ENCODE results near the gene DIS3L2. TPM values are rescaled to one million over a fixed set of nuclear protein-coding genes. Genes with fewer than 3 reads are reported as not detected.

The DIS3L2 gene
- total RNA-seq, 1 donor from 2014 or later = 34.3 TPM

DNA sequence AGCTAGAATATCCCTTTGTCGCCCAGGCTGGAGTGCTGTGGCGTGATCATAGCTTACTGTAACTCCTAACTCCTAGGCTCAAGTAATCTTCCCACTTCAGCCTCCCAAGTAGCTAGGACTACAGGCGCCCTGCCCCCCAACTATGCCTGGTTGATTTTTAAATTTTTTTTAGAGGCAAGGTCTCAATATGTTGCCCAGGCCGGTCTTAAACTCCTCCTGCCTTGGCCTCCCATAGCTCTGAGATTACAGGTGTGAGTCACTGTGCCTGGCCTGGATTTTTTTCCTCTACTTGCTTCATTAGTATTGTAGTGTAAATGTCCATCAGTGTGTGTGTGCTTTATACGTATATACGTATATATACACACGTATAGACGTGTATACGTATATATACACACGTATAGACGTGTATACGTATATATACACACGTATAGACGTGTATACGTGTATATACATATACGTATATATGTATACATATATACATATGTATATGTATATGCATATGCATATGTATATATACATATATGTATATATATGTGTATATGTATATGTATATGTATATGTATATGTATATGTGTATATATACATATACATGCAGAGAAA is 124.4 kb downstream of the DIS3L2 start:
- peaks cover 6% of the 10 kb centered on the region for H3K4me1 Mint-ChIP-seq (ENCODE audit: unreplicated experiment)
- no peak overlapping the region for H3K4me3 Mint-ChIP-seq (ENCODE audit: unreplicated experiment)

DNA sequence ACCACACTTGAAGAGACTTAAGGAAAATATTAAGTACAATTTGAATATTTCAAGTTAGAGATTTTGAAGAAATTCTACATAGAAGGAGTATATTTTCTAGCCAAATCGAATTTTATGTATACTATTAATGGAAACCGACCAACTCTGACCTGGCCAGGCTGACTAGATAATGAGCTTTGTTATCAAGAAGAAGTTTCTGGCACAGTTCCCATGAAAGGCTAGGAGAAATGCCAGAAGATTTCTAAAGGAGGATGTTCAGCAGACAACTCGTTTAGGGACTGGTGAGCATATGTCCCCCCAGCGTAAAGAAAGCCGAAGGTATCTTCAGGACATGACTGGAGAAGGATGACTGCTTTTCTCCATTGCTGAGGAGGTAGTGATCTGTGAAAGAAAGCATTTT is 127.3 kb downstream of the DIS3L2 start:
- DNase-seq (ENCODE audit: extremely low spot score, unreplicated experiment) = no peak
- Mint-ChIP-seq H3K27ac (ENCODE audit: unreplicated experiment) (no peak overlapping the region), H3K4me3 (ENCODE audit: unreplicated experiment) (no peak overlapping the region), H3K4me1 (ENCODE audit: unreplicated experiment) (peaks cover 6% of the 10 kb centered on the region), H3K9me3 (ENCODE audit: unreplicated experiment) (peaks cover 15% of the 10 kb centered on the region), H3K36me3 (ENCODE audit: unreplicated experiment) (peaks cover 18% of the 10 kb centered on the region), H3K27me3 (ENCODE audit: unreplicated experiment) (no peaks in the 10 kb centered on the region)
- TF ChIP-seq, protein P1, sequence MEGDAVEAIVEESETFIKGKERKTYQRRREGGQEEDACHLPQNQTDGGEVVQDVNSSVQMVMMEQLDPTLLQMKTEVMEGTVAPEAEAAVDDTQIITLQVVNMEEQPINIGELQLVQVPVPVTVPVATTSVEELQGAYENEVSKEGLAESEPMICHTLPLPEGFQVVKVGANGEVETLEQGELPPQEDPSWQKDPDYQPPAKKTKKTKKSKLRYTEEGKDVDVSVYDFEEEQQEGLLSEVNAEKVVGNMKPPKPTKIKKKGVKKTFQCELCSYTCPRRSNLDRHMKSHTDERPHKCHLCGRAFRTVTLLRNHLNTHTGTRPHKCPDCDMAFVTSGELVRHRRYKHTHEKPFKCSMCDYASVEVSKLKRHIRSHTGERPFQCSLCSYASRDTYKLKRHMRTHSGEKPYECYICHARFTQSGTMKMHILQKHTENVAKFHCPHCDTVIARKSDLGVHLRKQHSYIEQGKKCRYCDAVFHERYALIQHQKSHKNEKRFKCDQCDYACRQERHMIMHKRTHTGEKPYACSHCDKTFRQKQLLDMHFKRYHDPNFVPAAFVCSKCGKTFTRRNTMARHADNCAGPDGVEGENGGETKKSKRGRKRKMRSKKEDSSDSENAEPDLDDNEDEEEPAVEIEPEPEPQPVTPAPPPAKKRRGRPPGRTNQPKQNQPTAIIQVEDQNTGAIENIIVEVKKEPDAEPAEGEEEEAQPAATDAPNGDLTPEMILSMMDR (IDR thresholded peaks at IDR 0.05) = no peak

More for the DNA sequence above, 124.4 kb downstream of the DIS3L2 start:
- no peak for DNase-seq (ENCODE audit: extremely low spot score, unreplicated experiment)
- H3K36me3 Mint-ChIP-seq (ENCODE audit: unreplicated experiment) = peaks cover 15% of the 10 kb centered on the region
- TF ChIP-seq, protein P1 (IDR thresholded peaks at IDR 0.05) = no peak
- H3K27me3 Mint-ChIP-seq (ENCODE audit: unreplicated experiment) = no peaks in the 10 kb centered on the region
- no peak overlapping the region for H3K27ac Mint-ChIP-seq (ENCODE audit: unreplicated experiment)
- peaks cover 6% of the 10 kb centered on the region for H3K9me3 Mint-ChIP-seq (ENCODE audit: unreplicated experiment)

DNA sequence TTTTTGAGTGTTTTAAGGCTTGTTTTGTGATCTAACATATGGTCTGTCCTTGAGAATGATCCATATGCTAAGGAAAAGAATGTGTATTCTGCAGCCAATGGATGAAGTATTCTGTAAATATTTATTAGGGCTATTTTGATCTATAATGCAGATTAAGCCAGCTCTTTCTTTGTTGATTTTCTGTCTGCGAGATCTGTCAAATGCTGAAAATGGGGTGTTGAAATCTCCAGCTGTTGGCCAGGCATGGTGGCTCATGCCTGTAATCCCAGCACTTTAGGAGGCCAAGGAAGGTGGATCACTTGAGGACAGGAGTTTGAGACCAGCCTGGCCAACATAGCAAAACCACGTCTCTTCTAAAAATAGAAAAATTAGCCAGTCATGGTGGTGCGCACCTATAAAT is 132.7 kb downstream of the DIS3L2 start:
- Mint-ChIP-seq H3K36me3 (ENCODE audit: unreplicated experiment) (peaks cover 42% of the 10 kb centered on the region), H3K27me3 (ENCODE audit: unreplicated experiment) (no peaks in the 10 kb centered on the region), H3K27ac (ENCODE audit: unreplicated experiment) (no peak overlapping the region), H3K9me3 (ENCODE audit: unreplicated experiment) (peaks cover 45% of the 10 kb centered on the region), H3K4me3 (ENCODE audit: unreplicated experiment) (no peak overlapping the region), H3K4me1 (ENCODE audit: unreplicated experiment) (no peaks in the 10 kb centered on the region)
- TF ChIP-seq, protein P1 (IDR thresholded peaks at IDR 0.05) = no peak
- DNase-seq (ENCODE audit: extremely low spot score, unreplicated experiment) = no peak

DNA sequence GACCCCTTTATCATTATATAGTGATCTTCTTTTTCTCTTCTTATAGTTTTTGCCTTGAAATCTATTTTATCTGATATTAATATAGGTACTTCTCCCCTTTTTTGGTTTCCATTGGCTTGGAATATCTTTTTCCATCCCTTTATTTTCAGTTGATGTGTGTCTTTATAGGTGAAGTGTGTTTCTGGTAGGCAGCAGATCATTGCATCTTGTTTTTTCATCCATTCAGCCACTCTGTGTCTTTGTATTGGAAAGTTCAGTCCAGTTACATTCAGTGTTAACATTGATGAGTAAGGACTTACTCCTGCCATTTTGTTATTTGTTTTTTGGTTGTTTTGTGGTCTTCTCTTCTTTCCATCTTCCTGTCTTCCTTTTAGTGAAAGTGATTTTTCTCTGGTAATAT is 133.4 kb downstream of the DIS3L2 start:
- TF ChIP-seq, protein P1 (IDR thresholded peaks at IDR 0.05) = no peak
- H3K27me3 Mint-ChIP-seq (ENCODE audit: unreplicated experiment) = no peaks in the 10 kb centered on the region
- no peak overlapping the region for H3K27ac Mint-ChIP-seq (ENCODE audit: unreplicated experiment)
- no peaks in the 10 kb centered on the region for H3K4me1 Mint-ChIP-seq (ENCODE audit: unreplicated experiment)
- H3K4me3 Mint-ChIP-seq (ENCODE audit: unreplicated experiment) = no peak overlapping the region
- no peak for DNase-seq (ENCODE audit: extremely low spot score, unreplicated experiment)
- H3K9me3 Mint-ChIP-seq (ENCODE audit: unreplicated experiment) = peaks cover 45% of the 10 kb centered on the region
- H3K36me3 Mint-ChIP-seq (ENCODE audit: unreplicated experiment) = peaks cover 43% of the 10 kb centered on the region

DNA sequence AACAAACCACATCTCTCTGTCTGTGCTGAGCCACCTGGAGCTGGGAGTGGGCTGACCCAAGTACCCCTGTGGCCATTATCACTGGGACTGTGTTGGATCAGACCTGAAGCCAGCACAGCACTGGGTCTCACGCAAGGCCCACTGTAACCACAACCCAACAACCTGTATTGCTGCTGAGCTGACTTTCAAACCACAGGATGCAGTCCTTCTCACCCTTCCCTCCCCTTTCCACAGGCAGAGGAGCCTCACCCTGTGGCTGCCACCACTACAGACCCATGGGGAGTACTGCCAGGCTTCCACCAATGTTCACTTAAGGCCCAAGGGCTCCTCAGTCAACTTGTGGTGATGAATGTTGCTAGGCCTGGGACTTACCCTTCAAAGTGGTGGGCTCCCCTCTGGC is 135.7 kb downstream of the DIS3L2 start:
- no peak for DNase-seq (ENCODE audit: extremely low spot score, unreplicated experiment)
- TF ChIP-seq, protein P1 (IDR thresholded peaks at IDR 0.05) = no peak
- Mint-ChIP-seq H3K36me3 (ENCODE audit: unreplicated experiment) (peaks cover 35% of the 10 kb centered on the region), H3K4me1 (ENCODE audit: unreplicated experiment) (no peaks in the 10 kb centered on the region), H3K9me3 (ENCODE audit: unreplicated experiment) (peaks cover 38% of the 10 kb centered on the region), H3K27me3 (ENCODE audit: unreplicated experiment) (no peaks in the 10 kb centered on the region), H3K27ac (ENCODE audit: unreplicated experiment) (no peak overlapping the region), H3K4me3 (ENCODE audit: unreplicated experiment) (no peak overlapping the region)
